Measurements from ENCODE around the gene MYH14. TPM values are rescaled to one million over a fixed set of nuclear protein-coding genes. Genes with fewer than 3 reads are reported as not detected.

MYH14 gene
- total and polyA plus RNA-seq, 2 of the 13 experiments (the other 11 are each of a cell fraction or from before 2014, with no cell fraction given): 5.5 to 5.8 TPM

DNA sequence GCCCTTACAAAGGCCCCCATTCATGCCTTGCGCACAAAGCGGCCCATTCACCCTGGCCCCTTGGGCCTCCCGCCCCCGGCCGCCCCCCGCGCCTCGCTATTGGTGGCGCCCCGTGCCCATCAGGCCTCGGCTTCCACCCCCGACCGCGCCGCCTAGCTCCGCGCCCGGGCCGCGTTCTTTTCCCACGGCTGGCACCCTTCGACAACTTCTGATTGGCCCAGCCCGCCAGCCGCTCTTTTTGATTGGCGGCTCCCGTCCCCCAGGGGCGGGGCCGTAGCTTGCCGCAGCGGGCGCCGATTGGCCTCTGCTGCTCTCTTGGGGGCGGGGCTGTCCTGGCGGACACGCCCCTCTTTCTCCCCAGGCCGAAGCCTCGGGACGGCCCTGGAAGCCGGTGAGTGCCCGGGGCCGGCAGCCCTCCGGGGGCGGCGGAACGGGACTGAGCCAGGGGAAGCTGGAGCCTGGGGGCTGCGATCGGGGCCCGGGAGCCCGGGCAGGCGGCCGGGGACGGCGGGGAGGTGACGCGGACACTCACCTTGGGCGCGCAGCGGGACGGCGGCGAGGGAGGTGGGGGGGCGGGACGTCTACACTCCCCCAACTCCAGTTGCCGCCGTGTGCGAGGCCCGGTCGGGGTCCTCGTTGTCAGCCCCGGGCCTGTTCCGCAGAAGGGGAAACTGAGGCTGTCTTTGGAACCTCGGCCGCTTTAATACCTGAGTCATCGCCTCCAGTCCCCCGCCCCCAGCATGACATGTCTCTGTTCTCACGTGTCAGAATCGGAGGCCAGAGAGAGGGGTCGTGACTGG, at the start of gene MYH14 (continued):
- TF ChIP-seq, protein P1, sequence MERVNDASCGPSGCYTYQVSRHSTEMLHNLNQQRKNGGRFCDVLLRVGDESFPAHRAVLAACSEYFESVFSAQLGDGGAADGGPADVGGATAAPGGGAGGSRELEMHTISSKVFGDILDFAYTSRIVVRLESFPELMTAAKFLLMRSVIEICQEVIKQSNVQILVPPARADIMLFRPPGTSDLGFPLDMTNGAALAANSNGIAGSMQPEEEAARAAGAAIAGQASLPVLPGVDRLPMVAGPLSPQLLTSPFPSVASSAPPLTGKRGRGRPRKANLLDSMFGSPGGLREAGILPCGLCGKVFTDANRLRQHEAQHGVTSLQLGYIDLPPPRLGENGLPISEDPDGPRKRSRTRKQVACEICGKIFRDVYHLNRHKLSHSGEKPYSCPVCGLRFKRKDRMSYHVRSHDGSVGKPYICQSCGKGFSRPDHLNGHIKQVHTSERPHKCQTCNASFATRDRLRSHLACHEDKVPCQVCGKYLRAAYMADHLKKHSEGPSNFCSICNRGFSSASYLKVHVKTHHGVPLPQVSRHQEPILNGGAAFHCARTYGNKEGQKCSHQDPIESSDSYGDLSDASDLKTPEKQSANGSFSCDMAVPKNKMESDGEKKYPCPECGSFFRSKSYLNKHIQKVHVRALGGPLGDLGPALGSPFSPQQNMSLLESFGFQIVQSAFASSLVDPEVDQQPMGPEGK (CRISPR knock-in tag; IDR thresholded peaks at IDR 0.05): peak; percentile 76; the same call in 1 of the 2 replicates
- TF ChIP-seq KLF13 (CRISPR knock-in tag; IDR thresholded peaks at IDR 0.05): no peak
- no peak for TF ChIP-seq MZF1 (CRISPR knock-in tag; IDR thresholded peaks at IDR 0.05; ENCODE audit: borderline replicate concordance)
- TF ChIP-seq ERF (CRISPR knock-in tag; IDR thresholded peaks at IDR 0.05): no peak
- TF ChIP-seq PHF20 (CRISPR knock-in tag; IDR thresholded peaks at IDR 0.05): no peak
- TF ChIP-seq ZFX (CRISPR knock-in tag; IDR thresholded peaks at IDR 0.05; ENCODE audit: low read depth): 0 out of 2 replicates have a peak, but pooled peaks have one; percentile 34
- TF ChIP-seq SIX1 (CRISPR knock-in tag; IDR thresholded peaks at IDR 0.05; ENCODE audit: borderline replicate concordance): no peak

DNA sequence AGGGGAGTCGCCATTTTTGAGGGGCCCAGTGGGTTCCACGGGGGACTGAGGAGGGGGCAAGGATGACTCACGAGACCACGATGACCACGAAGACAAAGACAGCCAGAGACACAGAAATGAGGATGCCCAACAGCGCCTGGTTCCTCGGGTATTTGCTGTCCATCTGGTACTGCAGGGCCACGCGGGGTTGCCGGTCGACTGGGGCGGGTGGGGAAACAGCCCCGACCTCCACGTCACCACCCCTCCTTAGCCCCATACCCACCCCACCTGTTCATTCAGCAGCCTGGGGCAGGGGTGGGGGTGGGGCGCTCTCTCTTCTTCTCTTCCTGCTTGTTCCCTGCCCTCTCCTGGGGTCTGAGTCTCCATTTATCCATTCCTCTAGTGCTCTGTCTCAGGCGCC, 48.9 kb upstream of the MYH14 start:
- Histone ChIP-seq H3K27me3 (ENCODE audit: control insufficient read depth in 1 of 2, insufficient read depth in 2 of 2, low read length in 2 of 2) (peaks cover 0 to 8% of the 10 kb centered on the region in 2 experiments; a peak in 2 of 5 replicates), H3K9me3 (ENCODE audit: low read length) (no peaks in the 10 kb centered on the region; the same call in 1 of the 2 replicates), H2AFZ (ENCODE audit: low read length) (no peak overlapping the region), H3K4me1 (ENCODE audit: insufficient read depth, low read length) (no peaks in the 10 kb centered on the region), H3K4me3 (replicated peaks in 1 of 3; ENCODE audit: insufficient read depth in 1 of 3, low read depth in 2 of 3, low read length in 3 of 3) (no peak overlapping the region), H4K20me1 (ENCODE audit: insufficient read depth, low read length) (no peaks in the 10 kb centered on the region), H3K36me3 (replicated peaks in 1 of 2; ENCODE audit: control insufficient read depth in 1 of 2, insufficient read depth in 2 of 2, low read length in 2 of 2) (no peaks in the 10 kb centered on the region), H3K4me2 (ENCODE audit: low read depth, low read length) (no peak overlapping the region), H3K79me2 (ENCODE audit: insufficient read depth, low read length) (no peaks in the 10 kb centered on the region), H3K9ac (ENCODE audit: insufficient read depth, low read depth, low read length) (no peak overlapping the region), H3K27ac (ENCODE audit: extremely low read length, insufficient read depth, low read length) (no peak overlapping the region)
- 17% methylated on average over 16 of the region's 16 CpGs for WGBS (ENCODE audit: low lambda C conversion rate)
- POLR2A ChIA-PET: no interaction called here
- DNase-seq (ENCODE audit: low spot score) (no peak), ATAC-seq (no peak), FAIRE-seq (no peak)
- BruUV-seq (replicated peaks): no TSS peak
- intact Hi-C loops (cut with micrococcal nuclease; ENCODE audit: unreplicated experiment): no loop called here
- in situ Hi-C loops (cut with HindIII; ENCODE audit: extremely low pct_ligation_motif_present, low pct_unique_long_range_greater_than_20kb): no loop called here
- CTCF ChIA-PET (ENCODE audit: low intra/inter-chr PET ratio, low total read pairs): no interaction called here
- TF ChIP-seq CBX5 (CRISPR knock-in tag; IDR thresholded peaks at IDR 0.05; ENCODE audit: borderline replicate concordance) (no peak), ZNF782 (CRISPR knock-in tag; IDR thresholded peaks at IDR 0.05; ENCODE audit: borderline replicate concordance) (no peak), NFIB (CRISPR knock-in tag; IDR thresholded peaks at IDR 0.05; ENCODE audit: borderline replicate concordance) (no peak), CENPT (CRISPR knock-in tag; IDR thresholded peaks at IDR 0.05; ENCODE audit: low read depth) (no peak), NR2F1 (CRISPR knock-in tag; IDR thresholded peaks at IDR 0.05) (no peak), RFX5 (IDR thresholded peaks at IDR 0.05; ENCODE audit: low read depth, low read length) (no peak), IRF2 (CRISPR knock-in tag; IDR thresholded peaks at IDR 0.05) (no peak), MAFG (CRISPR knock-in tag; IDR thresholded peaks at IDR 0.05) (no peak), ZSCAN21 (CRISPR knock-in tag; IDR thresholded peaks at IDR 0.05; ENCODE audit: borderline replicate concordance) (no peak), FOXJ3 (CRISPR knock-in tag; IDR thresholded peaks at IDR 0.05; ENCODE audit: borderline replicate concordance) (no peak), ZNF703 (CRISPR knock-in tag; IDR thresholded peaks at IDR 0.05; ENCODE audit: borderline replicate concordance) (no peak)
- TF ChIP-seq, protein P2, sequence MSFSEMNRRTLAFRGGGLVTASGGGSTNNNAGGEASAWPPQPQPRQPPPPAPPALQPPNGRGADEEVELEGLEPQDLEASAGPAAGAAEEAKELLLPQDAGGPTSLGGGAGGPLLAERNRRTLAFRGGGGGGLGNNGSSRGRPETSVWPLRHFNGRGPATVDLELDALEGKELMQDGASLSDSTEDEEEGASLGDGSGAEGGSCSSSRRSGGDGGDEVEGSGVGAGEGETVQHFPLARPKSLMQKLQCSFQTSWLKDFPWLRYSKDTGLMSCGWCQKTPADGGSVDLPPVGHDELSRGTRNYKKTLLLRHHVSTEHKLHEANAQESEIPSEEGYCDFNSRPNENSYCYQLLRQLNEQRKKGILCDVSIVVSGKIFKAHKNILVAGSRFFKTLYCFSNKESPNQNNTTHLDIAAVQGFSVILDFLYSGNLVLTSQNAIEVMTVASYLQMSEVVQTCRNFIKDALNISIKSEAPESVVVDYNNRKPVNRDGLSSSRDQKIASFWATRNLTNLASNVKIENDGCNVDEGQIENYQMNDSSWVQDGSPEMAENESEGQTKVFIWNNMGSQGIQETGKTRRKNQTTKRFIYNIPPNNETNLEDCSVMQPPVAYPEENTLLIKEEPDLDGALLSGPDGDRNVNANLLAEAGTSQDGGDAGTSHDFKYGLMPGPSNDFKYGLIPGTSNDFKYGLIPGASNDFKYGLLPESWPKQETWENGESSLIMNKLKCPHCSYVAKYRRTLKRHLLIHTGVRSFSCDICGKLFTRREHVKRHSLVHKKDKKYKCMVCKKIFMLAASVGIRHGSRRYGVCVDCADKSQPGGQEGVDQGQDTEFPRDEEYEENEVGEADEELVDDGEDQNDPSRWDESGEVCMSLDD (CRISPR knock-in tag; IDR thresholded peaks at IDR 0.05; ENCODE audit: borderline replicate concordance): no peak
